Skin of body (tissue), 2 donors: ENCODE measurements around the gene SATB2. TPM values are rescaled to one million over a fixed set of nuclear protein-coding genes. Genes with fewer than 3 reads are reported as not detected.

ENCODE experiments used
- DNase-seq: peaks from one replicate; lab custom pipeline; 2025; lab: John Stamatoyannopoulos, UW
- total RNA-seq: library from RNA; depleted of rRNA; stranded (reverse); fragments of >200 nt; gene quantifications from one replicate; pipeline ENCODE4 v1.2.3, GENCODE V29; 2014

SATB2 gene
- total RNA-seq, 1 donor from 2014 or later = 6.0 TPM

DNA sequence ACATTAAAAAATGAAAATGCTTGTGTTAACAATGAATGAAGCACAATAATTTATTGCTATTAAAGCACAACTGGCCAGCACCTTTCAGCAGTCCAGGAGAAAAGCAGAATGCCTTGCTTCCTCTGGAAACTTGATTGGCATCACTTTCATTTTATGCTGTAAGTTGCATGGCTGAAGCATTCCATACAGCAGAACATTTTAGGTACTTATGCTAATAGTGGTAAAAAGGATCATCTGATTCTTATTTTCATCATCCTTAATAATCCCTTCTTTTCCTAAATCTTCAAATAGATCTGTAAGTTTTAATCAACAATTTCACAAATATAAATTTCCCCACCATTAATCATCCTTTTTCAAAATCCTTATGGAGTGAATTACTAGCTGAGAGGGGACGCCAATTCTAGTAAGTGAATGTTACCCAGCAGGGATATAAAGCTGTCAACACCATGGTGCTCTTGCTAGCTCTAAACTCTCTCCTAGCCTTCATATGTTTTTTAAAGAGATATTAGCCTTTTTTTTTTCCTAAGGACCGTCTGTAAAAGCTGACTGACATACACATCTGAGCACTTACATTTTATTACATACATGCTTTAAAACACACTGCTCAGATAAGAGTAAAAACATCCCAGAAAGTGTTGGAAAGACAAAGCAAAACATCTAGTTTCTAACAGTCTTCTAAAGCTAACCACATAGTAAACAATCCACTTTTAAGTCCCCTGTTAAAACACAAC is 5.3 kb downstream of the SATB2 start:
- DNase-seq = peak; percentile 91

DNA sequence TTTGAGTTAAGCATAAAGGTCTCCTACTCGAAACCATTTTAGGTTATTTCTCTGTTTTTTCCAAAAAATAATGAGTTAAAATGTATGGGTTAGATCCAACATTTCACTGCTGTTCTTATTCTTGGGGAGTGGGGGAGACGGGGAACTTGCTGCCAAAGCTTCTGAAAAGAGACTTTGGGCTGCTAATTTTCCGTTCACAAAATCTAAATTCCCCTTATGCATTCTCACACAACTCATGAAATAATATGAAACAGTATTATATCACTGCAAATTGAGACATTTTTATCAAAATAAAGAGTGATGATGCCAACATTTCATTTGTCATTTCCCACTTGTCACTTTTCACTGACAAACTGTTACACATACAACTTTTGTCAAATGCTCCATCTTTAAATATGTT is 7.8 kb downstream of the SATB2 start:
- DNase-seq = no peak

DNA sequence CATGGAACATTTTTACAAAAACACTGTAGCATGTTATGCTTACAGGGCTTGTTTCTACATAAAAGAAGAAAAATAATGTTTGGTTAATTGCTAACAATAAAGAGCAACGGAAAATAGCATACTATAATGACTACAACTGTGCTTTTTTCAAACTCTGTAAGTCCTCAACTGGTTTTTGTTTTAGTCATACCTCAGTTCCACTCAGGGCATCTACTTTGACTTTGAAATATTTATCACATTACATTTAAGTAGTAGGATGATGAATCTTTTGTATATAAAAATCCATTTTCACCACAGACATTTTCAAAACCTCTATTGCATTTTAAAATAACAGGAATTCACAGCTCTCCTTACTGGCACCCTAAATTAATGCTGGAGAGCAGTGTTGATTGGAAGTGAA is 8.3 kb downstream of the SATB2 start:
- DNase-seq = no peak

DNA sequence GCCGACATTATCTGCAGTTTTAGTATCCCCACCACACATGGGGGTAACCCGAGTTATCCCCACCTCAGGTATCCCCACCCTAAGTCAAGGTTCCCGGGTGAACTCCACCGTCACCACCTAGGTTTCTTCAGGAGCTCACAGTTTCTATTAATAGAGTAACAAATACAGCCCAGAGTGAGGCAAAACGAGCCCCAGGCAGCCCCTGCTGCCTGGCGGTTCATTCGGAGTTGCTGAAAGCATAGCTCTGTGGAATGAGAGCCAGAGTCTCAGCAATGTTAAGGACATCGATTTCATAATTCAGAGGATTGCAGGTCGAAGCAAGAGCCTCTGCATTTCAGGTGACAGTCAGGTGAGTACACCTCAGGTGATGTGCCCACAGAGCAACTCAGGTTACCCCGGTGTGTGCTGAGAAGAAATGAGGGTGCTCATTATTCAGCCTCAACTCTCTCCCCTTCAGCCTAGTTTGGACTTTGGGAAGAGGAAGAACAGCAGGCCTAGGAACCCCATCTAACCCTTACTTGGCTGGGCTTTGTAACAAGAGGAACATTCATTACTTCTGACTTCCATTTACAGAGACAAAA is 10.7 kb downstream of the SATB2 start:
- no peak for DNase-seq

GRCh38 chr2:199444749-199445148 is 13.0 kb downstream of the SATB2 start:
- no peak for DNase-seq

DNA sequence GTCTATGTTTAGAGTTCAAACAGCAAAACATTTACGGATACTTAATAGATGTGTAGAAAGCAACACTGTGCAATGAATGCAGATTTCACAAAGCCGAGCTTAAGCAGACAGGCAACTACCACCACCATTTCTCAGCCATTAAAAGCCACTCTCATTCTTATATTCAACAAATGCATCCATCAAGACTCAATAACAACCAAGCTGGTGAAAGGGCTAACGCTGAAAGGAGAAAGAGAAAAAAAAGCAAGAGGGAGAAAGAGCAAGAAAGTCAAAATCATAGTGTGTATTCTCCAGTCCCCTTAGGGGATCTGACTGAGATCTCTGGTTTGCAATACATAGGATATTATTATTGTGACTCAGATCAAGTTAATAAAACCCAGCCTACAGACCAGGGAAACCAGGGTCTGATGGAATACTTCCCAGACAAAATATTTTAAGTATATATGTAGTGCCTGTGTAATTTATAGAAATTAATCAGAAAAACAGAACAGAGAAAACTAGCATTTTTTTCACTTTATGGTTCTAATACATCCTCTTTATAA is 14.1 kb downstream of the SATB2 start:
- no peak for DNase-seq

DNA sequence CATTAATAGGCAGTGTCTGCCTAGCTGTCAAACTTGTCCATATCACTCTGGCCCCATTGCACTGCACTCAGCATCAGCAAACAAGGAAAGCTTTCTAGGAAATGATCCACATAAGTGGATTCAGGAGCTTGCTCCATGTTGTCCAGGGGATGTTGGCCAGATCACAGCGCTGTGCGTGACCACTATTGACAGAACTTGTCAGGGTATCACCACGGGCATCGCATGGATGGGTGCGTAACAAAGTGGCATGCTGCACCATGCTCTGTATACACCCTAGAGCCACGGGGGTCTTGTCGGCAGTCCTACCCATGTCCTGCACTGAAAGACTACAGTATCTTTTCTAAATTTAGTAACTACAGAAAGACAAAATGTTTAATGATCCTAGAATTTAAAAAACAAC is 15.6 kb downstream of the SATB2 start:
- no peak for DNase-seq

GRCh38 chr2:199441759-199442158 is 16.0 kb downstream of the SATB2 start:
- DNase-seq = no peak

GRCh38 chr2:199440118-199440517 is 17.6 kb downstream of the SATB2 start:
- no peak for DNase-seq

DNA sequence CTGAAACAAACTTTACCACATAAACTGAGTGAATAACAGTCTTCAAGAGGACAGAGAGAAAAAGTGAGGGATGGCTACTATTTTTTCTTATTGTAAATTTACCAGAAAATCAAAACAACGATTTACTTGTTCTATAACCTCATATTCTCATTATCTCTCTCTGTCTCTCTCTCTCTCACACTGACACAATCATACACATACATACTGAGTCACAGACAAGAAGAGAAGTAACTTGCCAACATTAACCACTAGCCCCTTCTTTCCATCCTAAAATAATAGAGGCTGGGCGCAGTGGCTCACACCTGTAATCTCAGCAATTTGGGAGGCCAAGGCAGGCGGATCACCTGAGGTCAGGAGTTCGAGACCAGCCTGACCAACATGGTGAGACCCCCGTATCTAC is 18.2 kb downstream of the SATB2 start:
- no peak for DNase-seq

GRCh38 chr2:199439066-199439465 is 18.7 kb downstream of the SATB2 start:
- no peak for DNase-seq

- DNase-seq = no peak
Observed at GRCh38 chr2:199434555-199434954, 23.2 kb downstream of the SATB2 start.

DNA sequence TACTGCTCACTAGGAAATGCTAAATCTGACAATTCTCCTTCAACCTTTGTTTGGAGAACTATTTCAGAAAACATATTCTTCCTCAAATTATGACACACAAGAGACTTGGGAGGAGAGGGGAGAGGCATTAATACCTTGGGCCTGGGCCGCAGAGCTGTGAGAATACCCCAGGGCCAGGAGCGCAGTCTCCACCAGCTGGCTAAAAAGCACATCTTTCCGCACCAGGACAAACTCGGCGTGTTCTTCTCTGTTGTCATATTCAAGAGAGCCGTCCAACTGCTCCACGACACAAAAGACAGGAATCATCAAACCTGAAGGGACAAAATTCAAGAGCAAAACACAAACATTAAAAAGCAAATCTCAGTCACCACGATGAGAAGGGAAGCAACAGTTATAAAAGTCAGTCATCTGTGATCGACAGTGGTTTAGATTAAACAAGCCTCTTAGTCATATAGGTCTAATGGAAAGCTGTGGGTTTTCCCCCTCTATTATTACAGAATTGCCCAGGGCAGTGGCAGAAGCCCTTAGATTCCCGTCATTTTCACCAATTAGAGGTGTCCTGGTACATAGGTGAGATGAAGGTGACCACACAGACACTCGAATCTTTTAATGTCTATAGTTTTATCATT is 24.4 kb downstream of the SATB2 start:
- no peak for DNase-seq

GRCh38 chr2:199431746-199432213 is 26.0 kb downstream of the SATB2 start:
- no peak for DNase-seq

DNA sequence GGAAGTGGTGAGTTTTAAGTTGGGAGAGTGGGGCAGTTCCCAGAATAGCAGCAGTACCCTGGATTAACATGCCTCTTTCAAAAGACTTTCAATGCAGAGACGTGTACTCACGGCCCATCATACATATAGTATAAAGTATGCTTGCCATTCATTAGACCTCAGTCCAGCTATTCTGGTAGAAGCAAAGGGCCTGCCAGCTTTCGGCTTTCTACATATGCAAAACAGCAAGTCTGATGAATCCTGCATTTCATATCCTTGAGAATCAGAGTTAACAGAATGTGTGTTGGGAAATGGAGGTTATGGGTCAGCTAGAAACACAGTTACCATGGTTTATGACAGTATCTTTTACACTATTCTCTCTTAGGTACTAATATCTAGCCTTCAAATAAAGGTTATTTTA is 27.5 kb downstream of the SATB2 start:
- no peak for DNase-seq

GRCh38 chr2:199428291-199428690 is 29.4 kb downstream of the SATB2 start:
- DNase-seq = no peak

DNA sequence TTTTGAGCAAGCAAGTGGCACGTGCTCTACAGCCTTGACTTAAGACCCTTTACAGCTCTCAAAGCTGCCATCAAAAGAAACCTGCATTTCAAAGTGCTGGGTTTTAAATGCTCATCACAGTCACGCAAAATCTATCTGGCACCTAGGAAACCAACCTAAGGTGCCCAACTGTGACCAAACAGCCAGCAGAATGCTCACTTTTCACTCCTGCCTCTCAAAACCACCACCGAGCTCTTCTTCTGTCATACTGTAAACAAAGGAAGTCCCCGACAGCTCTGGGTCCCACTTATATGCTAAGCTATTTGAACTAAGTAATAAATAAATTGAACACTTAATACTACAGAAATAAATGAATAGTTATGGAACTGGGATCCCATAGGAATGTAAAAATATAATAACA is 33.6 kb downstream of the SATB2 start:
- DNase-seq = no peak

DNA sequence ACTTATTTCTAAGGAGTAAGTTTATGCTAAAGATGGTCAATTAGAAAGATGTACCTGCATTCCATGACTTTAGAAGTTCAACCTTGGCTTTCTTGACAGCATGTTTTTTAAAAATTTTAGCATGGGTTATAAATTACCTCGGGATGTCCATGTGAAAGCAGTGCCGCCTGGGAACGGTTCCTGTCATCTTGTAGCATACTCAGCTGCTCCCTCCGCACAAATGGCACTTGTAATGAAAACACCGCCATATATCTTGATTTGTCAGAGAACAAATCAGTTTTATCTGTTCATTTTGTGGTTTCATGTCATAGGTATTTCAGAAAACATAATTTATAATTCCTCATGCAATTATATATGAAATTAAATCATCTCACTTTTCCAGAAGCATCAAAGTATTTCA is 38.3 kb downstream of the SATB2 start:
- no peak for DNase-seq

- no peak for DNase-seq
Observed at GRCh38 chr2:199414465-199414864, 43.3 kb downstream of the SATB2 start.

DNA sequence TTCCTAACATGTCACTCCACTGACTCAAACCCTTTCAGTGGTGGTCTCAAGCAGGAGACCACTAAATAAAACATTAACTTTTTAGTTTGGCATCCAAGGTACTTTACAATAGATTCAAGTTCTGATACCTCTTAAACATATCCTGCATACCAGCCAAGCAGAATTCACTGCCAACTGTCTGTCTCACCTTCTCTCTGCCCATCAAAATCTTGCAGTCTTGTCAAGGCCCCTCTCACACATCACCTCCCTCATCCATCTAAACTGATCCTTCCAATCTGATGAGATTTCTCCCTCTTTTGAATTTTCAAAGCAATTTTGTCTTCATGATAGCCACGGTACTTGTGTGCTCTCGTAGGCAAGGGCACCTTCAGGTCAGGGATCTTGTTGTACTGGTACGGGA is 43.7 kb downstream of the SATB2 start:
- no peak for DNase-seq

GRCh38 chr2:199409759-199410529 is 47.8 kb downstream of the SATB2 start:
- no peak for DNase-seq

- DNase-seq = no peak
Observed at GRCh38 chr2:199407421-199407820, 50.3 kb downstream of the SATB2 start.
